ENCODE data around the gene CAMK2N1.
"Not testable (repeated sequence)": the region's sequence is repeated elsewhere in the genome, so short reads cannot be mapped to it uniquely, and the experiment has no call there.

The CAMK2N1 gene
- 0 to 0.32 (median 0) reads per million in 18 experiments for total RNA-seq

DNA sequence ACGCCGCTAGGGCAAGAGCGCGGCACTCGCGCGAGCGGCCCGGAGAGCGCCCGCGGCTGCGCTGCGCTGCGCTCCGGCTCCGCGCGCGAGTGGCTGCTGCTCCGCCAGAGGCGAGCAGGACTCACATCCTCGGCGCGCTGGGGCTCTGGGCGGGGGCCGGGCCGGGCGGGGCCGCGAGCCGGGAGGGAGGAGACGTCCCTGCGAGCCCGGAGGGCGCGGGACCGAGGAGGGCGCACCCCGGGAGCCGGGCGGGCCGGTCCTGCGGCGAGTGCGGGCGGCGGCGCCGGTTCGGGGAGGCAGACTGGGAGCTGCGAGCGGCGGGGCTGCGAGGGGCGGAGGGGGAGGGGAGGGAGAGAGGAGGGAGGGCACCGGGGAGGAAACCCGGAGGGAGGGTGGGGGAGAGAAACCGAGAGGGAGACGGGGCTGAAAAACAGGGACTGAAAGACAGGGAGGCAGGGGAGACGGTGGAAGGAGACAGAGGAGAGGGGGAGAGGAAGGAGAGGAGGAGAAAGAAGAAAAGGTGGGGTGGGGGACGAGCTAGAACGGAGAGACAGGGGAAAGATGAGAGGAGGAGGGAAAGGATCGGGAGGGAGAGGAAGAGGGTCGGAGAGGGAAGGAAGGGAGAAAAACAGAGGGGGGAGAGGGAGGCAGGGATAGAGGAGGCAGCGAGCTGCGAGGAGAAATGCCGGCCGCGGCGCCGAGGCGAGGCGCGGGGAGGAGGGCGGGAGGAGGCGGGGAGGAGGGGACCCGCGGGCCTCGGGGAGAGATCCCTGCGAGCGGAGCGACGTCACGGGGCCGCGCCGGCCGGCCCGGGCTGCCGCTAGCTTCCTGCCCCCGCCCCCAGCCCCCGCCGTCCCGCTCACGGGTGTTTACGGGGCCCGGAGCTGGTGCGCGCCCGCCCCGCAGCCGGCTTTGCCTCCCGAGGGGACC is at the start of gene CAMK2N1:
TSS of gene CAMK2N1 (minus strand) at position 684 of the 930 bp plus-strand sequence. CDS start 831 bp downstream, outside the sequence.
- DNase-seq: no peak

DNA sequence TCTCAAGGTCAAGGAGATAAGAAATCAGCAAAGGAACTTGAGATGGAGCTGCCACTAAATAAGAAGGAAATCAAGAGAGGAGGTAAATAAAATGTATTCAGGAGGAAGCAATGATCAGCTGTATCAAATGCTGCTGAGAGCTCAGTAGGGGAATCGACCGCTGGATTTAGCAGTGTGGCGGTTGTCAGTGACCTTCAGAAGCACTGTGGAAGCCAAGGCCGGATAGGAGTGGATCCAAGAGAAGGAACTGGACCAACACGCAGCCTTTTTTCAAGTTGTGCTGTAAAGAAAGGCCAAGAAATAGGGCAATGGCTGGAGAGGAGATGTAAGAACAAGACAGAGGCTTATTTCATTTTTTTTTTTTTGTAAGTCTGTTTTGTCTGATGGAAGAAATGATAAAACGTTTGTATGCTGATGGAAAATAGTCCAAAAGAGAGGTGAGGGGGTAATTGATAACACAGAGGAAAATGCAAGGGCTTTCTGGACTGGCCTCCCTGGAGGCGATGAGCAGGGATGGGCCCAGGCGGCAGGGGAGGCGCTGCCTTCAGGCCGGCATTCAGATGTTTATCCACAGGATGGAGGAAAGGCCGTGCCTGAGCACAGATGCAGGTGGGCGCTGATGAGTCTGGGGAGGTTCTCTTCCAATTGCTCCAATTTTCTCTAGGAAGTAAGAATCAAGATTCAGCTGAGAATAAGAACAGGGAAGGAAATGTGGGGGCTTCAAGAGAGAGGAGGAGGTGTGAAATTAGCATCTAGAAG is 48.8 kb upstream of the CAMK2N1 start:
- no peak for DNase-seq

- no peak for DNase-seq
These were observed 47.6 kb upstream of the CAMK2N1 start for GRCh38 chr1:20533635-20534034.

GRCh38 chr1:20530901-20531300 is 44.9 kb upstream of the CAMK2N1 start:
- DNase-seq: no peak

GRCh38 chr1:20530306-20530705 is 44.3 kb upstream of the CAMK2N1 start:
- no peak for DNase-seq

GRCh38 chr1:20528221-20528620 is 42.2 kb upstream of the CAMK2N1 start:
- no peak for DNase-seq

GRCh38 chr1:20526267-20526666 is 40.3 kb upstream of the CAMK2N1 start:
- DNase-seq: no peak

DNA sequence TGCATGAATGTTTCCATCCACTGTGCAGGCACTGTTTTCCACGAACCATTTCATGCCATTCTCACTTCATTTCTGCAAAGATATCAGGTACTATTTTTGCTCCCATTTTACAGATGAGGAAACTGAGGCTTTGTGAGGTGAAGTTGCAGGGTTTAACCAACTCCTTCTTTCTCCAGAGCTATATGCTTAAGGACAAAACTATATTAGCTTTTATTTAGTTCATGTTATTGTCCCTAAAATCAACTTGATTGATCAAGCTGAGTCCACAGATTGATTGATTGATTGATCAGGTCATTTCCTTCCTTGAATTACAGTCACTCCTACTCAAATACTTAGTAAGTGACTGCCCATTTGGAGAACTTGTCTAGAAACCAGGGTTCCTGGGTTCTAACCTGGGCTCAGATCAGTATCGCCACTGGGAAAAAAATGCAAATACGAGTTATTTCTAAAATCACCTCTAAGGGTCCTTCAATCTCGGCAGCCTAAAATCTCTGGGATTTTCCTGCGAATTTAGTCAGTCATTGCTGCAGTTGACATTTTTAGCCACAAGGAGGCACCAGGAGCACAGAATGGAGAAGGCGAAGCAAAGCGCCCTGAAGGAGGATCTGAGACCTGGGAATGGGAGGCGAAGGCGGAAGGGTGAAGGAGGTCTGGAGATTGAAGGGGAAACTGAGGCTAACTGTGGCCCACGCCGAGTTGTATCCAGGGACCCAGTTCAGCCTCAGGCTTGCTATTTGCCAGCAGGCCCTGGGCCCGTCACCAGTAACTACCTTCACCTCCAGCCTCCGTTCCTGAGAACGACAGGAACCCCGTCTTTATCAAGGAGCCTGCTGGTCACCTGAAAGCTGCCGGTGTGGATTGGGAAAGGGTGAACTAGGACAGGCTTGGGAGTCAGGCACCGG is 36.2 kb upstream of the CAMK2N1 start:
- DNase-seq: peak; percentile 76 to 81

DNA sequence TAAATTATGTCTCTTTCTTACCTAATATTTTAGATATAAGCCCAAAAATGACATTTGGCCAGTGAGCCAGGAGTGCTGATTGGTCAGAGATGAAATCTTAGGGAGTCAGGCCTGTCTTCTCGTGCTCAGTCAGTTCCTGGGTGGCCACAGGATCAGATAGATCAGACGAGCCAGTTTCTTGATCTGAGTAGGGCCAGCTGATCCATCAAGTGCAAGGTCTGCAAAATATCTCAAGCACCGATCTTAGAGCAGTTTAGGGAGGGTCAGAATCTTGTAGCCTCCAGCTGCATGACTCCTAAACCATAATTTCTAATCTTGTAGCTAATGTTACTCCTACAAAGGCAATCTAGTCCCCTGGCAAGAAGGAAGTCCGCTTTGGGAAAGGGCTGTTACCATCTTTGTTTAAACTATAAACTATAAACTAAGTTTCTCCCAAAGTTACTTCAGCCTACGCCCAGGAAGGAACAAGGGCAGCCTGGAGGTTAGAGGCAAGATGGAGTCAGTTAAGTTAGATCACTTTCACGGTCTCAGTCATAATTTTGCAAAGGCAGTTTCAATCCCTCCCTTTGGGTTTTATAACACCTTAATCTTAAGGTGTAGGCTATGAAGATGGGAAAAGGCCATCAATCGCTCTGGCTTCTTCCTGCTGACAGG is 33.7 kb upstream of the CAMK2N1 start:
- not testable (repeated sequence) for DNase-seq

DNA sequence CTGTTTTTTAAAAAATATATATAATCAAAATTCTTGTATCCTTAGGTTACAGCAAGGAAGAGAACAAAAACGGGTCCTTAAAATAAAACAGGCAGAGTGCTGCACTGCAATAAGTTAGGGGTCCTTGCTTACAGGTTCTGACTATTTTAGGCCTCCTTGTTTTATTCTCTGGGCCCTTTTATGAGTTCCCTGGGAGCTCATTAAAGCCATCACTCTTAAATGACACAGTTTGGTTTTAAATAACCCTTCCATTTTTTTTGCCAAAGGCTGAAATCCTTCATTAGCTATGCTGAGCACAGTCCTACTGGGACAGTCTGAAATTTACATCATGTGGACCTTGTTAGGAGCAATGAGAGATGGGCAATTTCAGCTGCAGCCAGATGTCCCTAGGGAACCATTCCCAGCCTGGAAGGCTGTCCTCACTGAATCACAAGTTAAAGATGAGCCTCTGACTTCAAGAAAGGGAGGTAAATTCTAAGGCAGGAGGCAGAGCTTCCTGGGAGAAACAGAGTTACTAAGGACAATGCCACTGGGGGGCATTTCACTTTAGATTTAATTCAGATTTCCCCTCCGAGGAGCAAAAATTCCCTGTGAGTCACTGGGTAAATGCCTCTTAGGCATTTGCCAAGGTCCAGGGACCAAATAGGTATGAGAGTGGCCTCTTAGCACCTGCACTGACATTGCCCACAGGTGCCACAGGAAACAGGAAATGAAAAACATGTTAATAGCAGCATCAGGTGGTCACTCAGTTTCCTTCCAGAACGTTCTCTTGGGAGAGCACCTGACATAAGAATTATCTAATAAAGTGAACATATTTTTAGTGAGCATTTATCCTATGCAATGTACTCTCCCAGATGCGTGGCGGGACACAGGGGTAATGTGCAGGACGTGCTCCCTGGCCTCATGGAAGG is 25.8 kb upstream of the CAMK2N1 start:
- no peak for DNase-seq

GRCh38 chr1:20508411-20508771 is 22.4 kb upstream of the CAMK2N1 start:
- DNase-seq: no peak

- peak; percentile 92 to 94 for DNase-seq
These were observed 21.8 kb upstream of the CAMK2N1 start, which contains the start of gene MUL1 for GRCh38 chr1:20507564-20508410. TSS of gene MUL1 (minus strand) at chr1:20508151. CDS start at chr1:20508024, 127 bp downstream.

DNA sequence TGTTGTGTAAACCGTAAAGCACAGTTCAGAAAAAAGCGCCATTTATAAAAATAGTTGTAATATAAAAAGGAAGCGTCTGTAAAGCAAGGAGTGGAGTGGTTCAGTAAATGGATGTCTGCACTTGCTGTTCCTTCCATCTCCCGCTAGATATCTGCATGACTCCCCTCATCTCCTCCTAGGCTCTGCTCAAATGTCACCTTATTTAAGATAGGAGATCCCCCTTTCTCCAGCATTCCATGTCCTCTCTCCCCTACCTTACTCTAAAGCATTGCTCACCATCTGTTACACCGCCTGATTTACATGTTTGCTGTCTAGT is 21.2 kb upstream of the CAMK2N1 start:
- no peak for DNase-seq

GRCh38 chr1:20505488-20505887 is 19.5 kb upstream of the CAMK2N1 start:
- no peak for DNase-seq

- DNase-seq: no peak
These were observed 14.7 kb upstream of the CAMK2N1 start for GRCh38 chr1:20500716-20501115.

- no peak for DNase-seq
These were observed 13.7 kb upstream of the CAMK2N1 start for GRCh38 chr1:20499718-20500117.

GRCh38 chr1:20499105-20499504 is 13.1 kb upstream of the CAMK2N1 start:
- no peak for DNase-seq

DNA sequence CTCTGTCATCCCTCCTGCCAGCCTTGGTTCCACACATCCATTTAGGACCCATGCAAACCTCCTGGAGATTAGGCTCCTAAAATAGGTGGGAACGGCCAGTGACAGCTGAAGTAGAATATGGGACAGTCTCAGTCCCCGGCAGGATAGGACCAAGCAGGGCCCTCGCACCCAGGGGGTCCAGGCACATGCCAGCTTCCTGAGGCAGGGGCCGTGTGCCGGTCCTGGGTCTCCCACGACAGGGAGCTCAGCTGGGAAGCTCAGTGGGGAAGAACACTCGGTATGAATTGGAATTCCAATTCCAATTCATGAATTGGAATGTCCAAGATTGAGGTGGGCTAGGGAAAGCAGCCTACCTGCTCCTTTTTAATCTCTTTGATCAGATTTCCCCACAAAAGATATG is 12.1 kb upstream of the CAMK2N1 start:
- no peak for DNase-seq

GRCh38 chr1:20497506-20497905 is 11.5 kb upstream of the CAMK2N1 start:
- DNase-seq: peak; percentile 30 to 41

All from inflammatory macrophage (primary cell).